ENCODE data around the gene OR5P2. TPM values are rescaled to one million over a fixed set of nuclear protein-coding genes. Genes with fewer than 3 reads are reported as not detected.
"Not testable (repeated sequence)": the region's sequence is repeated elsewhere in the genome, so short reads cannot be mapped to it uniquely, and the experiment has no call there.

OR5P2 gene
- total RNA-seq (not detected), polyA plus RNA-seq (not detected)

DNA sequence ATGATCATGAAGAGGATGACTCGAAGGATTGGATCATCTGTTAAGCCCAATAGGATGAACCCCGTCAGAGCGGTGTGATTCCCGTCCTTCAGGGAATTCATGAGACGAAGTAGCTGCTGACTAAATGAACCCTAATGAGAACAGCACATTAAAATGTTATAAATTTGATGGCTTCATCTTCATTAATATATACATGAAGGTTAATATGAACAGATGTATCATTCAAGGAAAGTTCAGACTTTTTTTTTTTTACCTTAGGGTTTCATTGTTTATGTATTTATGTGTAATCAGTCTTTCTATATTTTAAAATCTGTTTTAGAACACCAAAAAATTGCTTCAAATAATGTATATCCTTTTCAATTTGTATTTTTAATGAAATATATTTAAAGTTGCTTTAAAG is at the start of gene OR5P2:
TSS of gene OR5P2 (minus strand) at position 101 of the 400 bp plus-strand sequence. CDS start at position 101, 0 bp downstream.
- no peaks in the 10 kb centered on the region for H3K4me1 Mint-ChIP-seq

GRCh38 chr11:7846003-7846402 is 49.3 kb upstream of the OR5P2 start:
- H3K4me3 ChIP-seq (ENCODE audit: low read length): no peak overlapping the region
- no peak overlapping the region for H3K27ac Mint-ChIP-seq
- no peak overlapping the region for H3K27ac ChIP-seq (ENCODE audit: low read depth, low read length)
- CTCF ChIA-PET: no interaction called here
- no peaks in the 10 kb centered on the region for H3K9me3 ChIP-seq (ENCODE audit: low read length)
- DNase-seq: no peak
- H3K9me3 Mint-ChIP-seq: no peaks in the 10 kb centered on the region
- POLR2A ChIA-PET: no interaction called here
- H3K36me3 ChIP-seq (ENCODE audit: insufficient read depth, low read length): no peaks in the 10 kb centered on the region
- no peaks in the 10 kb centered on the region for H3K27me3 ChIP-seq (ENCODE audit: insufficient read depth, low read length, poor library complexity, severe bottlenecking)
- H3K36me3 Mint-ChIP-seq: no peaks in the 10 kb centered on the region
- H3K4me1 Mint-ChIP-seq: no peaks in the 10 kb centered on the region
- H3K4me3 Mint-ChIP-seq: no peak overlapping the region
- peaks cover 1 to 26% of the 10 kb centered on the region in 2 donors for H3K27me3 Mint-ChIP-seq
- H3K4me1 ChIP-seq (ENCODE audit: insufficient read depth, low read length): no peaks in the 10 kb centered on the region

More for the DNA sequence above, at the start of gene OR5P2:
- DNase-seq: no peak
- CTCF ChIA-PET: no interaction called here
- Histone ChIP-seq H3K27me3 (ENCODE audit: insufficient read depth, low read length, poor library complexity, severe bottlenecking) (no peaks in the 10 kb centered on the region), H3K27ac (ENCODE audit: low read depth, low read length) (no peak within 1 kb of the TSS), H3K36me3 (ENCODE audit: insufficient read depth, low read length) (no peaks in the 10 kb centered on the region), H3K4me1 (ENCODE audit: insufficient read depth, low read length) (no peaks in the 10 kb centered on the region), H3K4me3 (ENCODE audit: low read length) (no peak within 1 kb of the TSS), H3K9me3 (ENCODE audit: low read length) (no peaks in the 10 kb centered on the region)
- no peaks in the 10 kb centered on the region for H3K36me3 Mint-ChIP-seq
- POLR2A ChIA-PET: no interaction called here
- no peak within 1 kb of the TSS for H3K4me3 Mint-ChIP-seq
- peaks cover 0 to 3% of the 10 kb centered on the region in 2 donors for H3K27me3 Mint-ChIP-seq
- no peak within 1 kb of the TSS for H3K27ac Mint-ChIP-seq
- peaks cover 0 to 8% (median 1%) of the 10 kb centered on the region in 5 donors for H3K9me3 Mint-ChIP-seq

DNA sequence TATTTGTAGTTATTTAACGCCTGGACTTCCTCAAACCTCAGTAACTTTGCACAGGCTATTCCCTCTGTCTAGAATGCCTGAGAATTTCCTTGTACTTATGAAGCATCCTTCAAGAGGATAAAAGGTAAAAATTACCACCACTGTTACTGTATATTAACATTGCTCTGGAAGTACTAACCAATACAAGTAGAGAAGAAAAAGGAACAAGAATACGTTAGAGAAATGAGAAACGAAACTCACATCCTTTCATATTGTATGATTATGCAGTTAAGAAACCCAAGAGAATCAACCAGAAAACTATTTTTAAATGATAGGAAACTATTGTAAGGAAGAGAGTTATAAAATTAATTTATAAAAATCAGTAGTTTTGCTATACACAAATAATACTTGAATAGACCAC is 48.2 kb upstream of the OR5P2 start:
- H3K36me3 Mint-ChIP-seq: no peaks in the 10 kb centered on the region
- POLR2A ChIA-PET: no interaction called here
- H3K4me3 ChIP-seq (ENCODE audit: low read length): no peak overlapping the region

GRCh38 chr11:7844521-7844920 is 47.8 kb upstream of the OR5P2 start:
- POLR2A ChIA-PET: no interaction called here
- peaks cover 1 to 27% of the 10 kb centered on the region in 2 donors for H3K27me3 Mint-ChIP-seq
- H3K9me3 Mint-ChIP-seq: no peaks in the 10 kb centered on the region
- no peak for DNase-seq
- H3K4me1 Mint-ChIP-seq: no peaks in the 10 kb centered on the region
- CTCF ChIA-PET: no interaction called here
- H3K9me3 ChIP-seq (ENCODE audit: low read length): no peaks in the 10 kb centered on the region
- no peaks in the 10 kb centered on the region for H3K4me1 ChIP-seq (ENCODE audit: insufficient read depth, low read length)
- H3K27me3 ChIP-seq (ENCODE audit: insufficient read depth, low read length, poor library complexity, severe bottlenecking): no peaks in the 10 kb centered on the region
- H3K4me3 ChIP-seq (ENCODE audit: low read length): no peak overlapping the region
- H3K4me3 Mint-ChIP-seq: no peak overlapping the region
- no peak overlapping the region for H3K27ac ChIP-seq (ENCODE audit: low read depth, low read length)
- no peaks in the 10 kb centered on the region for H3K36me3 Mint-ChIP-seq
- no peak overlapping the region for H3K27ac Mint-ChIP-seq
- H3K36me3 ChIP-seq (ENCODE audit: insufficient read depth, low read length): no peaks in the 10 kb centered on the region

More for the DNA sequence above, 48.2 kb upstream of the OR5P2 start:
- DNase-seq: no peak
- no peaks in the 10 kb centered on the region for H3K4me1 ChIP-seq (ENCODE audit: insufficient read depth, low read length)
- Mint-ChIP-seq H3K27ac (no peak overlapping the region), H3K4me3 (no peak overlapping the region), H3K27me3 (peaks cover 1 to 27% of the 10 kb centered on the region in 2 donors), H3K4me1 (no peaks in the 10 kb centered on the region), H3K9me3 (no peaks in the 10 kb centered on the region)
- H3K36me3 ChIP-seq (ENCODE audit: insufficient read depth, low read length): no peaks in the 10 kb centered on the region
- H3K9me3 ChIP-seq (ENCODE audit: low read length): no peaks in the 10 kb centered on the region
- CTCF ChIA-PET: no interaction called here
- H3K27ac ChIP-seq (ENCODE audit: low read depth, low read length): no peak overlapping the region
- H3K27me3 ChIP-seq (ENCODE audit: insufficient read depth, low read length, poor library complexity, severe bottlenecking): no peaks in the 10 kb centered on the region

GRCh38 chr11:7840578-7840977 is 43.8 kb upstream of the OR5P2 start:
- H3K27me3 ChIP-seq (ENCODE audit: insufficient read depth, low read length, poor library complexity, severe bottlenecking): no peaks in the 10 kb centered on the region
- H3K4me3 ChIP-seq (ENCODE audit: low read length): no peak overlapping the region
- H3K27ac ChIP-seq (ENCODE audit: low read depth, low read length): no peak overlapping the region
- Mint-ChIP-seq H3K4me3 (no peak overlapping the region), H3K4me1 (no peaks in the 10 kb centered on the region), H3K36me3 (no peaks in the 10 kb centered on the region), H3K27me3 (peaks cover 2 to 24% of the 10 kb centered on the region in 2 donors), H3K9me3 (no peaks in the 10 kb centered on the region), H3K27ac (no peak overlapping the region)
- no peaks in the 10 kb centered on the region for H3K4me1 ChIP-seq (ENCODE audit: insufficient read depth, low read length)
- H3K9me3 ChIP-seq (ENCODE audit: low read length): no peaks in the 10 kb centered on the region
- CTCF ChIA-PET: no interaction called here
- no peak for DNase-seq
- POLR2A ChIA-PET: no interaction called here
- H3K36me3 ChIP-seq (ENCODE audit: insufficient read depth, low read length): no peaks in the 10 kb centered on the region

- H3K27ac ChIP-seq (ENCODE audit: low read depth, low read length): no peak overlapping the region
- POLR2A ChIA-PET: no interaction called here
- Mint-ChIP-seq H3K36me3 (no peaks in the 10 kb centered on the region), H3K4me3 (no peak overlapping the region), H3K27ac (no peak overlapping the region), H3K4me1 (no peaks in the 10 kb centered on the region), H3K27me3 (peaks cover 0 to 4% of the 10 kb centered on the region in 2 donors), H3K9me3 (peaks cover 0 to 2% (median 0%) of the 10 kb centered on the region in 5 donors)
- H3K4me1 ChIP-seq (ENCODE audit: insufficient read depth, low read length): no peaks in the 10 kb centered on the region
- H3K4me3 ChIP-seq (ENCODE audit: low read length): no peak overlapping the region
- H3K9me3 ChIP-seq (ENCODE audit: low read length): no peaks in the 10 kb centered on the region
- no peaks in the 10 kb centered on the region for H3K36me3 ChIP-seq (ENCODE audit: insufficient read depth, low read length)
- DNase-seq: no peak
- CTCF ChIA-PET: no interaction called here
- no peaks in the 10 kb centered on the region for H3K27me3 ChIP-seq (ENCODE audit: insufficient read depth, low read length, poor library complexity, severe bottlenecking)
These were observed 36.8 kb upstream of the OR5P2 start for GRCh38 chr11:7833527-7833926.

- POLR2A ChIA-PET: no interaction called here
- H3K27me3 Mint-ChIP-seq: peaks cover 0 to 3% of the 10 kb centered on the region in 2 donors
- no peak within 1 kb of the TSS for H3K27ac Mint-ChIP-seq
- Histone ChIP-seq H3K36me3 (ENCODE audit: insufficient read depth, low read length) (no peaks in the 10 kb centered on the region), H3K27me3 (ENCODE audit: insufficient read depth, low read length, poor library complexity, severe bottlenecking) (no peaks in the 10 kb centered on the region), H3K9me3 (ENCODE audit: low read length) (no peaks in the 10 kb centered on the region), H3K27ac (ENCODE audit: low read depth, low read length) (no peak within 1 kb of the TSS), H3K4me1 (ENCODE audit: insufficient read depth, low read length) (no peaks in the 10 kb centered on the region), H3K4me3 (ENCODE audit: low read length) (no peak within 1 kb of the TSS)
- CTCF ChIA-PET: no interaction called here
- no peaks in the 10 kb centered on the region for H3K36me3 Mint-ChIP-seq
- H3K4me3 Mint-ChIP-seq: no peak within 1 kb of the TSS
- H3K4me1 Mint-ChIP-seq: no peaks in the 10 kb centered on the region
- H3K9me3 Mint-ChIP-seq: peaks cover 0 to 2% (median 0%) of the 10 kb centered on the region in 5 donors
- no peak for DNase-seq
These were observed 34.0 kb upstream of the OR5P2 start, which contains the start of gene OR5P3 for GRCh38 chr11:7830740-7831139. OR5P3 (minus strand) TSS chr11:7830840.

DNA sequence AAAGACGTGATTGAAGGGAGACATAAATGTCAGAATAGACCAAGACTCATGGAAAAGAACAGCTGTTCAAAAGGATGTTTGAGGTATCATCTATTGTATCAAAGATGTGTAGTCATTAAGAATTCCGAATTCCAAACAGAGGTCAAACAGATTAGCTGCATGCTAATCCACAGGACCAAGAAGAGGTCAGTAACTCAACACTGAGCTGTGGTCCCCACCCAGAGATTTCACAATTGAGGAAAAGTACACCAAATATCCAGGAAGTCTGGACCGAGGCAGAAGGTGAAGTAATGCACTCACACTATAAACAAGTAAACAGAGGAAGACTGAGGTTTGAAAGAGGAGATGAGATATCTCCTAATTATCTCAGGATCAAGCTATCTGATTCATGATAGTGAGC is 29.6 kb upstream of the OR5P2 start:
- no peak overlapping the region for H3K27ac ChIP-seq (ENCODE audit: low read depth, low read length)
- Mint-ChIP-seq H3K4me1 (no peaks in the 10 kb centered on the region), H3K27ac (no peak overlapping the region), H3K4me3 (no peak overlapping the region), H3K9me3 (peaks cover 0 to 1% (median 0%) of the 10 kb centered on the region in 5 donors), H3K36me3 (no peaks in the 10 kb centered on the region), H3K27me3 (peaks cover 0 to 3% of the 10 kb centered on the region in 2 donors)
- no peaks in the 10 kb centered on the region for H3K9me3 ChIP-seq (ENCODE audit: low read length)
- ChIA-PET CTCF (no interaction called here), POLR2A (no interaction called here)
- no peaks in the 10 kb centered on the region for H3K4me1 ChIP-seq (ENCODE audit: insufficient read depth, low read length)
- no peak for DNase-seq
- H3K27me3 ChIP-seq (ENCODE audit: insufficient read depth, low read length, poor library complexity, severe bottlenecking): no peaks in the 10 kb centered on the region
- no peaks in the 10 kb centered on the region for H3K36me3 ChIP-seq (ENCODE audit: insufficient read depth, low read length)
- no peak overlapping the region for H3K4me3 ChIP-seq (ENCODE audit: low read length)

DNA sequence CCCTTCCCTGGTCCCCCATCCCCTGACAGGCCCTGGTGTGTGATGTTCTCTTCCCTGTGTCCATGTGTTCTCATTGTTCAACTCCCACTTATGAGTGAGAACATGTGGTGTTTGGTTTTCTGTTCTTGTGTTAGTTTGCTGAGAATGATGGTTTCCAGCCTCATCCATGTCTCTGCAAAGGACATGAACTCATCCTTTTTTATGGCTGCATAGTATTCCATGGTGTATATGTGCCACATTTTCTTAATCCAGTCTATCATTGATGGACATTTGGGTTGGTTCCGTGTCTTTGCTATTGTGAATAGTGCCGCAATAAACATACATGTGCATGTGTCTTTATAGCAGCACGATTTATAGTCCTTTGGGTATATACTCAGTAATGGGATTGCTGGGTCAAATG is 23.7 kb upstream of the OR5P2 start:
- H3K4me3 ChIP-seq (ENCODE audit: low read length); H3K27me3 Mint-ChIP-seq; H3K27ac Mint-ChIP-seq; H3K4me3 Mint-ChIP-seq; H3K4me1 ChIP-seq (ENCODE audit: insufficient read depth, low read length); POLR2A ChIA-PET; H3K27ac ChIP-seq (ENCODE audit: low read depth, low read length); H3K9me3 ChIP-seq (ENCODE audit: low read length); H3K36me3 Mint-ChIP-seq; DNase-seq; H3K4me1 Mint-ChIP-seq; CTCF ChIA-PET; H3K36me3 ChIP-seq (ENCODE audit: insufficient read depth, low read length); H3K27me3 ChIP-seq (ENCODE audit: insufficient read depth, low read length, poor library complexity, severe bottlenecking): not testable (repeated sequence)
- peaks cover 6 to 15% (median 8%) of the 10 kb centered on the region in 5 donors for H3K9me3 Mint-ChIP-seq
